ENCODE results near the gene EXT2.

The EXT2 gene

GRCh38 chr11:44199298-44199697 lies 103.8 kb downstream of the EXT2 start:
- DNase-seq (ENCODE audit: low spot score): no peak
- no peak for FAIRE-seq

- no peak for FAIRE-seq
- DNase-seq (ENCODE audit: low spot score): no peak
These were observed 104.3 kb downstream of the EXT2 start for GRCh38 chr11:44199816-44200215.

- DNase-seq (ENCODE audit: low spot score) (no peak), FAIRE-seq (no peak)
These were observed 108.0 kb downstream of the EXT2 start for GRCh38 chr11:44203270-44204043.

GRCh38 chr11:44205352-44205751 lies 109.9 kb downstream of the EXT2 start:
- DNase-seq (ENCODE audit: low spot score) (no peak), FAIRE-seq (no peak)

- DNase-seq (ENCODE audit: low spot score): no peak
- FAIRE-seq: no peak
These were observed 110.4 kb downstream of the EXT2 start for GRCh38 chr11:44205836-44206235.

GRCh38 chr11:44207292-44207691 lies 111.8 kb downstream of the EXT2 start:
- no peak for FAIRE-seq

GRCh38 chr11:44208976-44209603 lies 113.6 kb downstream of the EXT2 start:
- FAIRE-seq (no peak), DNase-seq (ENCODE audit: low spot score) (no peak)

More at GRCh38 chr11:44207292-44207691, 111.8 kb downstream of the EXT2 start:
- DNase-seq (ENCODE audit: low spot score): no peak

- FAIRE-seq: no peak
- DNase-seq (ENCODE audit: low spot score): no peak
These were observed 116.7 kb downstream of the EXT2 start for GRCh38 chr11:44212128-44212527.

GRCh38 chr11:44213148-44213547 lies 117.7 kb downstream of the EXT2 start:
- FAIRE-seq: no peak

GRCh38 chr11:44217432-44217831 lies 122.0 kb downstream of the EXT2 start:
- FAIRE-seq (no peak), DNase-seq (ENCODE audit: low spot score) (no peak)

More at GRCh38 chr11:44213148-44213547, 117.7 kb downstream of the EXT2 start:
- DNase-seq (ENCODE audit: low spot score): no peak

- FAIRE-seq (no peak), DNase-seq (ENCODE audit: low spot score) (no peak)
These were observed 124.6 kb downstream of the EXT2 start for GRCh38 chr11:44219830-44220796.

GRCh38 chr11:44221456-44221855 lies 126.0 kb downstream of the EXT2 start:
- FAIRE-seq: no peak
- no peak for DNase-seq (ENCODE audit: low spot score)

- no peak for FAIRE-seq
- DNase-seq (ENCODE audit: low spot score): no peak
These were observed 126.5 kb downstream of the EXT2 start for GRCh38 chr11:44221992-44222391.

- DNase-seq (ENCODE audit: low spot score) (no peak), FAIRE-seq (no peak)
These were observed 127.8 kb downstream of the EXT2 start for GRCh38 chr11:44223238-44223637.

GRCh38 chr11:44224867-44225501 lies 129.5 kb downstream of the EXT2 start:
- FAIRE-seq (no peak), DNase-seq (ENCODE audit: low spot score) (no peak)

- no peak for DNase-seq (ENCODE audit: low spot score)
- FAIRE-seq: no peak
These were observed 131.0 kb downstream of the EXT2 start for GRCh38 chr11:44226490-44226889.

- DNase-seq (ENCODE audit: low spot score) (no peak), FAIRE-seq (no peak)
These were observed 131.5 kb downstream of the EXT2 start for GRCh38 chr11:44226945-44227344.

- DNase-seq (ENCODE audit: low spot score): no peak
- no peak for FAIRE-seq
These were observed 132.9 kb downstream of the EXT2 start for GRCh38 chr11:44228379-44228778.

GRCh38 chr11:44229098-44229497 lies 133.6 kb downstream of the EXT2 start:
- no peak for FAIRE-seq
- no peak for DNase-seq (ENCODE audit: low spot score)

GRCh38 chr11:44229624-44230023 lies 134.1 kb downstream of the EXT2 start:
- FAIRE-seq: no peak
- DNase-seq (ENCODE audit: low spot score): no peak

- FAIRE-seq: no peak
- no peak for DNase-seq (ENCODE audit: low spot score)
These were observed 140.3 kb downstream of the EXT2 start for GRCh38 chr11:44235765-44236201.

Measured in urothelium cell line (cell line).